K562 (cell line): ENCODE results near the gene RUVBL2. TPM values are rescaled to one million over a fixed set of nuclear protein-coding genes. Genes with fewer than 3 reads are reported as not detected.

ENCODE experiments used
- ATAC-seq: fragments of 200-7000 bp; cut with Tn5 transposase; 3 replicates; pipeline ENCODE4 v1.9.1; 2020; ENCODE audit warnings: moderate library complexity
- BruUV-seq: library from RNA; stranded (reverse); fragments of 400-500 nt; replicated peaks from 2 replicates; lab custom pipeline; 2021; lab: Mats Ljungman, UMichigan
- CTCF ChIA-PET: fragments of 300-600 bp; formaldehyde crosslinking; extraction: SDS; loops from one replicate; lab custom pipeline; 2021; ENCODE audit warnings: low intra/inter-chr PET ratio; lab: Yijun Ruan, JAX
- POLR2A ChIA-PET: fragments of 300-600, 350-650 bp; sonication (Branson Sonifier 250); formaldehyde crosslinking; extraction: SDS; loops from one replicate; lab custom pipeline; 2021; ENCODE audit warnings: antibody characterized with exemption, inconsistent platforms; lab: Yijun Ruan, JAX
- DNase-seq, 4 experiments: peaks; one replicate each; pipeline versions ENCODE4 v3.0.0 to v3.0.0-alpha.2; 2011 to 2018; ENCODE audit warnings: low spot score in 3 of 4, mixed read lengths in 3 of 4; ENCODE audit errors: extremely low read depth in 1 of 4
- FAIRE-seq: peaks from 2 replicates; lab custom pipeline; 2011; peaks lifted over from hg19 to GRCh38; lab: Jason Lieb, UNC
- H2AFZ ChIP-seq: 2 replicates; pipeline ENCODE4 v1.6.0; 2011; ENCODE audit warnings: low read depth, low read length, control low read depth, inconsistent platforms
- H3K27ac ChIP-seq: fragments of 200-600 bp; 3 replicates; pipeline ENCODE4 v1.8.0; 2011; ENCODE audit warnings: low read depth, mild to moderate bottlenecking, control low read depth, inconsistent platforms, low read length, moderate library complexity, mixed read lengths; ENCODE audit errors: extremely low read depth
- H3K27me3 ChIP-seq, 2 experiments: fragments of 300-600 bp in 1 of 2; 2 replicates in 1 of 2; 3 replicates in 1 of 2; pipeline versions ENCODE4 v1.6.0 to v1.8.0; 2011; ENCODE audit warnings: inconsistent platforms in 2 of 2, low read length in 2 of 2, mild to moderate bottlenecking in 1 of 2, mixed read lengths in 1 of 2, moderate library complexity in 1 of 2; ENCODE audit not compliant: control insufficient read depth in 2 of 2, insufficient read depth in 2 of 2
- H3K36me3 ChIP-seq: fragments of 300-600 bp; 3 replicates; pipeline ENCODE4 v1.8.0; 2011; ENCODE audit warnings: mild to moderate bottlenecking, low read length, inconsistent platforms; ENCODE audit not compliant: control insufficient read depth, insufficient read depth
- H3K4me1 ChIP-seq, 2 experiments: fragments of 200-600 bp in 1 of 2; replicated peaks in 1 of 2; 2 replicates in 1 of 2; 3 replicates in 1 of 2; pipeline versions ENCODE4 v1.5.1 to v1.8.0; 2011; ENCODE audit warnings: inconsistent platforms in 2 of 2, low read length in 2 of 2, mild to moderate bottlenecking in 1 of 2, mixed read lengths in 1 of 2, moderate library complexity in 1 of 2; ENCODE audit not compliant: control insufficient read depth in 2 of 2, insufficient read depth in 2 of 2
- H3K4me2 ChIP-seq: 2 replicates; pipeline ENCODE4 v1.6.1; 2011; ENCODE audit warnings: low read length, control low read depth, inconsistent platforms, mixed read lengths; ENCODE audit not compliant: insufficient read depth
- H3K4me3 ChIP-seq: fragments of 200-600 bp; sonication (generic), shearing (Covaris generic); 2 replicates; pipeline ENCODE4 v1.5.1; 2016; ENCODE audit warnings: control low read depth, inconsistent platforms
- H3K79me2 ChIP-seq: fragments of 200-600 bp; 3 replicates; pipeline ENCODE4 v1.8.0; 2011; ENCODE audit warnings: low read length, inconsistent platforms; ENCODE audit not compliant: control insufficient read depth, insufficient read depth
- H3K9ac ChIP-seq, 2 experiments: 2 replicates each; pipeline versions ENCODE4 v1.6.0 to v1.6.1; 2011; ENCODE audit warnings: low read depth in 2 of 2, low read length in 2 of 2, control low read depth in 1 of 2, inconsistent platforms in 1 of 2, mild to moderate bottlenecking in 1 of 2, mixed read lengths in 1 of 2; ENCODE audit not compliant: insufficient read depth in 1 of 2
- H3K9me1 ChIP-seq: one replicate; pipeline ENCODE4 v1.6.0; 2011; ENCODE audit warnings: inconsistent platforms, mild to moderate bottlenecking, low read length, moderate library complexity; ENCODE audit not compliant: control insufficient read depth, insufficient read depth
- H3K9me3 ChIP-seq: replicated peaks from 2 replicates; pipeline ENCODE4 v1.5.1; 2011; ENCODE audit warnings: low read depth, low read length, inconsistent platforms; ENCODE audit not compliant: control insufficient read depth, insufficient read depth
- H4K20me1 ChIP-seq: replicated peaks from 2 replicates; pipeline ENCODE4 v1.6.1; 2011; ENCODE audit warnings: low read length, inconsistent platforms, mixed read lengths; ENCODE audit not compliant: control insufficient read depth, insufficient read depth
- CBFA2T3 ChIP-seq: fragments of 450-650 bp; IDR thresholded peaks from 2 replicates; pipeline ENCODE4 v1.6.1; 2017
- CXXC5 ChIP-seq: fragments of 250-450 bp; sonication (Bioruptor Pico); IDR thresholded peaks from 2 replicates; pipeline ENCODE4 v1.8.0; 2022; ENCODE audit warnings: inconsistent platforms, mild to moderate bottlenecking, moderate library complexity
- HDAC6 ChIP-seq: IDR thresholded peaks from 2 replicates; pipeline ENCODE4 v1.6.1; 2012; ENCODE audit warnings: low read depth, mild to moderate bottlenecking, control low read depth, inconsistent platforms, low read length, moderate library complexity
- HNRNPL ChIP-seq: fragments of 200-400 bp; formaldehyde crosslinking; IDR thresholded peaks from 2 replicates; pipeline ENCODE4 v1.6.1; 2017; ENCODE audit warnings: low read depth, mild to moderate bottlenecking, low read length
- IFI16 ChIP-seq: fragments of 250-450 bp; sonication (Bioruptor Pico); IDR thresholded peaks from 2 replicates; pipeline ENCODE4 v2.1.2; 2022; ENCODE audit warnings: mild to moderate bottlenecking, inconsistent platforms
- JUN ChIP-seq, 2 experiments: sonication (generic) in 1 of 2; formaldehyde crosslinking in 1 of 2; IDR thresholded peaks; 2 replicates each; pipeline versions ENCODE4 v1.6.1 to v1.8.0; 2012 to 2022; ENCODE audit warnings: borderline replicate concordance in 2 of 2, mild to moderate bottlenecking in 2 of 2, improper control_type of control experiment in 1 of 2, low read depth in 1 of 2, low read length in 1 of 2, missing genetic modification reagents in 1 of 2
- MYNN ChIP-seq, 2 experiments: sonication (generic); formaldehyde crosslinking in 1 of 2; IDR thresholded peaks; 2 replicates each; pipeline versions ENCODE4 v1.5.0 to v1.6.1; 2016 to 2020; ENCODE audit warnings: antibody characterized with exemption in 1 of 2, missing genetic modification reagents in 1 of 2
- PHB2 ChIP-seq: fragments of 450-650 bp; IDR thresholded peaks from 2 replicates; pipeline ENCODE4 v1.6.1; 2017; ENCODE audit warnings: low read depth
- POLR2A ChIP-seq: fragments of 450-650 bp; conservative IDR thresholded peaks from 2 replicates; pipeline ENCODE4 v1.6.1; 2016
- SAFB ChIP-seq: fragments of 200-400 bp; formaldehyde crosslinking; IDR thresholded peaks from 2 replicates; pipeline ENCODE4 v1.6.1; 2017; ENCODE audit warnings: low read depth, low read length, borderline replicate concordance
- SPI1 ChIP-seq: IDR thresholded peaks from 2 replicates; pipeline ENCODE4 v1.6.1; 2011; ENCODE audit warnings: low read depth, low read length, control low read depth, borderline replicate concordance
- SUPT5H ChIP-seq: fragments of 450-650 bp; IDR thresholded peaks from 2 replicates; pipeline ENCODE4 v1.6.1; 2016
- TAF1 ChIP-seq: IDR thresholded peaks from 2 replicates; pipeline ENCODE4 v1.6.1; 2011; ENCODE audit warnings: mild to moderate bottlenecking, low read length, moderate library complexity; ENCODE audit not compliant: insufficient read depth, control insufficient read depth, severe bottlenecking; ENCODE audit errors: extremely low read depth
- TAL1 ChIP-seq: fragments of 450-650 bp; IDR thresholded peaks from 2 replicates; pipeline ENCODE4 v1.6.1; 2016; ENCODE audit warnings: mild to moderate bottlenecking
- TEAD1 ChIP-seq, 2 experiments: fragments of 450-650 bp in 1 of 2; sonication (generic) in 1 of 2; formaldehyde crosslinking; IDR thresholded peaks; 2 replicates each; pipeline versions ENCODE4 v1.4.0 to v1.8.0; 2020 to 2022; ENCODE audit warnings: mild to moderate bottlenecking in 2 of 2, missing genetic modification reagents in 1 of 2
- THRB ChIP-seq: fragments of 450-650 bp; formaldehyde crosslinking; conservative IDR thresholded peaks from 2 replicates; pipeline ENCODE4 v1.4.0; 2022; ENCODE audit warnings: mild to moderate bottlenecking, missing genetic modification characterization
- WGBS: fragments of 100-300 bp; shearing (Covaris generic); methylation state at CpG from one replicate; pipeline ENCODE4 v1.1.6; 2016; ENCODE audit warnings: low coverage, mixed read lengths; ENCODE audit not compliant: insufficient coverage; ENCODE audit errors: missing lambda C conversion rate; 5-methylcytosine and 5-hydroxymethylcytosine counted together
- in situ Hi-C: fragments of 300-500 bp; cut with MboI; formaldehyde crosslinking; loops from 4 replicates; pipeline ENCODE4 v1.15.0; 2018; ENCODE audit warnings: inconsistent platforms, mixed read lengths
- intact Hi-C: fragments of 100-400 bp; cut with micrococcal nuclease; formaldehyde crosslinking; loops from 2 replicates; pipeline ENCODE4 v1.14.2; 2022
- polyA plus RNA-seq, 8 experiments: library from polyadenylated mRNA; depleted of rRNA in 4 of 8; stranded (reverse) in 5 of 8; unstranded in 3 of 8; fragments of >200 nt; fragmentation: Nextera tagmentation in 2 of 8; fragmentation: Illumina TruSeq in 1 of 8; extraction: Ambion mirVana in 2 of 8; extraction: Trizol in 1 of 8; gene quantifications; 2 replicates each; pipeline versions ENCODE4 v1.2.1 to v1.2.3, GENCODE V29; 2011 to 2014; ENCODE audit warnings: inconsistent platforms in 1 of 8, missing spikeins in 1 of 8
- total RNA-seq, 7 experiments: library from RNA; depleted of rRNA in 6 of 7; stranded (reverse); fragments of >200 nt in 6 of 7; fragmentation: Illumina TruSeq in 2 of 7; extraction: Trizol in 2 of 7; gene quantifications; 2 replicates each; pipeline versions ENCODE4 v1.2.1 to v1.2.3, GENCODE V29; 2011 to 2021; ENCODE audit warnings: low replicate concordance in 1 of 7
- TF ChIP-seq, protein P1 (sequence below): fragments of 250-450 bp; sonication (Bioruptor Pico); IDR thresholded peaks from 2 replicates; pipeline ENCODE4 v1.8.0; 2021; ENCODE audit warnings: mild to moderate bottlenecking, moderate library complexity
- TF ChIP-seq, protein P2 (sequence below): sonication (generic); formaldehyde crosslinking; IDR thresholded peaks from 2 replicates; pipeline ENCODE4 v1.8.0; 2022; ENCODE audit warnings: mild to moderate bottlenecking, missing genetic modification reagents, borderline replicate concordance

The RUVBL2 gene
- total and polyA plus RNA-seq, 9 of the 15 experiments (the other 6 are each of a cell fraction or from before 2014, with no cell fraction given), result 71.4 to 453 (median 237) TPM

DNA sequence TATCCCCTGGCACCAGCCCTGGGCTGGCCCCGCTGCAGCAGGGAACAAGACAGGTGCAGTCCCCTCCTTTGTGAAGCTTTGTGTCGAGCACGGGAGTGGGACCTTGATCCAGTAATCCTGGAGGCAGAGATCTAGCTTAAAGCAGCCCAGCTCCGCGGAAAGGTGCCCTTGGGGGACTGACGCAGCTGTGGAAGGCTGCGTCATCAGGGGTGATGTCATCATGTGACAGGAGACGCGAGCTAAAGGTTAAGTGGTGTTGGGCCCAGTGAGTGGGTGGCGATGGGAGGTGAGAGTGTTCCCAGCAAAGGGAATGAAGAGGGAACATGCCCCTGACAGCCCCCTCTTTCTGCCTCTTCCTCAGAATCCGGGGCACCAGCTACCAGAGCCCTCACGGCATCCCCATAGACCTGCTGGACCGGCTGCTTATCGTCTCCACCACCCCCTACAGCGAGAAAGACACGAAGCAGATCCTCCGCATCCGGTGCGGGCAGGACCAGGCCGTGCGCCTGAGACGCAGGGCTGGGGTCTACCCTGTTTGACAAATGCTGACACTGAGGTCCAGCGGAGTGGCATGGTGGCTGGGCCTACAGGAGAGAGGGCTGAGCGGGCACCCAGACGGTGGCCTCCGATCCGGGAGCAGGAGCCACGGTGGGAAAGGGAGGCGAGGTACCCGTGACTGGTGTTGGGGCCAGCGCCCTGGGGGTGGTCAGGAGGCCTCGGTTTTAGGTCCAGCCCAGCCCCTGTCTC is 20.6 kb downstream of the RUVBL2 start:
- Histone ChIP-seq H3K4me1 (peaks cover 15 to 47% of the 10 kb centered on the region in 2 experiments; a peak in 4 of 5 replicates), H4K20me1 (peaks cover 9% of the 10 kb centered on the region; the same call in 1 of the 2 replicates), H3K9me1 (peaks cover 3% of the 10 kb centered on the region), H3K9ac (no peak overlapping the region), H3K4me2 (no peak overlapping the region), H2AFZ (no peak overlapping the region), H3K27ac (peak overlapping the region; percentile 12; the same call in 2 of the 3 replicates), H3K79me2 (no peaks in the 10 kb centered on the region), H3K27me3 (no peaks in the 10 kb centered on the region), H3K4me3 (no peak overlapping the region), H3K36me3 (peaks cover 70% of the 10 kb centered on the region; the same call in 2 of the 3 replicates), H3K9me3 (no peaks in the 10 kb centered on the region)
- BruUV-seq, result no TSS peak
- ATAC-seq, result peak; percentile 5; the same call in 1 of the 3 replicates
- ChIA-PET POLR2A (interaction anchor here (0.8 to 1.3 kb wide), 3 partner anchors 9 to 13 kb away, joined by 3 to 5 read pairs (median 5); no protein-coding TSS in a partner anchor), CTCF (no interaction called here)
- intact Hi-C loops, result no loop called here
- FAIRE-seq, result peak; percentile 68
- in situ Hi-C loops, result no loop called here
- peak in 2 of 4 experiments; percentile 45 to 66 for DNase-seq
- WGBS, result 72% methylated on average over 28 of the region's 32 CpGs
- no peak for TF ChIP-seq SAFB
- 0 out of 2 replicates have a peak, but pooled peaks have one; percentile 29 for TF ChIP-seq POLR2A
- no peak for TF ChIP-seq SPI1
- TF ChIP-seq TAL1, result no peak
- peak; percentile 29; the same call in 1 of the 2 replicates for TF ChIP-seq CXXC5 (CRISPR knock-in tag)
- no peak for TF ChIP-seq TAF1
- TF ChIP-seq TEAD1 (CRISPR knock-in tag; IDR thresholded peaks at IDR 0.05), result no peak
- TF ChIP-seq, protein P1, sequence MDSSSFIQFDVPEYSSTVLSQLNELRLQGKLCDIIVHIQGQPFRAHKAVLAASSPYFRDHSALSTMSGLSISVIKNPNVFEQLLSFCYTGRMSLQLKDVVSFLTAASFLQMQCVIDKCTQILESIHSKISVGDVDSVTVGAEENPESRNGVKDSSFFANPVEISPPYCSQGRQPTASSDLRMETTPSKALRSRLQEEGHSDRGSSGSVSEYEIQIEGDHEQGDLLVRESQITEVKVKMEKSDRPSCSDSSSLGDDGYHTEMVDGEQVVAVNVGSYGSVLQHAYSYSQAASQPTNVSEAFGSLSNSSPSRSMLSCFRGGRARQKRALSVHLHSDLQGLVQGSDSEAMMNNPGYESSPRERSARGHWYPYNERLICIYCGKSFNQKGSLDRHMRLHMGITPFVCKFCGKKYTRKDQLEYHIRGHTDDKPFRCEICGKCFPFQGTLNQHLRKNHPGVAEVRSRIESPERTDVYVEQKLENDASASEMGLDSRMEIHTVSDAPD (CRISPR knock-in tag), result no peak
- TF ChIP-seq HNRNPL, result no peak
- peak; percentile 84 for TF ChIP-seq JUN (IDR thresholded peaks at IDR 0.05; ENCODE audit: borderline replicate concordance, low read depth, low read length)
- TF ChIP-seq JUN (CRISPR knock-in tag; IDR thresholded peaks at IDR 0.05; ENCODE audit: borderline replicate concordance), result no peak
- TF ChIP-seq CBFA2T3, result no peak
- no peak for TF ChIP-seq IFI16 (CRISPR knock-in tag)
- TF ChIP-seq, protein P2, sequence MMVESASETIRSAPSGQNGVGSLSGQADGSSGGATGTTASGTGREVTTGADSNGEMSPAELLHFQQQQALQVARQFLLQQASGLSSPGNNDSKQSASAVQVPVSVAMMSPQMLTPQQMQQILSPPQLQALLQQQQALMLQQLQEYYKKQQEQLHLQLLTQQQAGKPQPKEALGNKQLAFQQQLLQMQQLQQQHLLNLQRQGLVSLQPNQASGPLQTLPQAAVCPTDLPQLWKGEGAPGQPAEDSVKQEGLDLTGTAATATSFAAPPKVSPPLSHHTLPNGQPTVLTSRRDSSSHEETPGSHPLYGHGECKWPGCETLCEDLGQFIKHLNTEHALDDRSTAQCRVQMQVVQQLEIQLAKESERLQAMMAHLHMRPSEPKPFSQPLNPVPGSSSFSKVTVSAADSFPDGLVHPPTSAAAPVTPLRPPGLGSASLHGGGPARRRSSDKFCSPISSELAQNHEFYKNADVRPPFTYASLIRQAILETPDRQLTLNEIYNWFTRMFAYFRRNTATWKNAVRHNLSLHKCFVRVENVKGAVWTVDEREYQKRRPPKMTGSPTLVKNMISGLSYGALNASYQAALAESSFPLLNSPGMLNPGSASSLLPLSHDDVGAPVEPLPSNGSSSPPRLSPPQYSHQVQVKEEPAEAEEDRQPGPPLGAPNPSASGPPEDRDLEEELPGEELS (CRISPR knock-in tag), result no peak
- no peak for TF ChIP-seq PHB2
- TF ChIP-seq THRB, result no peak
- no peak for TF ChIP-seq MYNN (IDR thresholded peaks at IDR 0.05)
- no peak for TF ChIP-seq MYNN (CRISPR knock-in tag; IDR thresholded peaks at IDR 0.05)
- TF ChIP-seq HDAC6, result no peak
- TF ChIP-seq SUPT5H, result no peak
